Measurements from ENCODE around the gene DBP.

Gene DBP

DNA sequence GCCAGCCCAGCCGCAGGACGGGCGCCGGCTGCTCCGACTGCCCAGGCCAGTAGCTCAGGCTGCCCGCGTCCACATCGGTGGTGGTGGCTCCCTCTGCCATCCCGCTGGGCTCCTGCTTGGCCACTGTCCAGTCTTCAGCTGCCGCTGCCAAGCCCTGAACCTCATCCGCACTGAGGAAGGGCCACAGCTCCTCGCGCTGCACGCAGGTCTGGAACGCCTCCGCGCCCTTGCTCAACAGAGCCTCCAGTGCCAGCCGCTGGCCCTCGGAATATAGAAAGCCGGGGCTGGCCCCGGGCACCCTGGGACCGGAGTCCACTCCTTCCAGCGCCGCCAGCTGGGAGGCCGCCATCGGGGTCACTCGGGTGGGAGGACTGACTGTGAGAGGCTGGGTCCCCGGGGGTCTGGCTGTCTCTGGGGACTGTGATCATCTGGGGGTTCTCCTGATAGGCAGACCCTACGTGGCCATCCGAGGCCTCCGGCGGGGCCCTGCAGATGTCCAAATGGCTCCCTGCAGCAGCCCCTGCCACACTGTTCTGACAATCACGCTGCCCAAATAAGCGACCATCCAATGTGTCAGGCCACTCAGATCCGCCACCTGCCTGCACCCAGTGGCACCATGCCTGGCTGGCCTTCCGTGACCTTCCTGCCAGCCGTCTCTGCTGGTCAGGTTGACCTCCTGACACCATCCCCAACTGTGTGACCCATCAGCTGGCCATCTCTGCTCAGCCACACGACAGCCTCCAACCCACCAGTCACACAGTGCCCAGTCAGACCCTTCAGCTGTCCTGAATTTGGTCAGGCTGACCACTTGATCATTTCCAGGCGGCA is 23.9 kb downstream of the DBP start:
- H3K79me2 ChIP-seq (ENCODE audit: insufficient read depth, low read depth) = peaks cover 19% of the 10 kb centered on the region
- H3K4me2 ChIP-seq = no peak overlapping the region
- no peaks in the 10 kb centered on the region for H3K27me3 ChIP-seq (ENCODE audit: insufficient read depth, low read depth)
- H3K27ac ChIP-seq = no peak overlapping the region
- H3K4me1 ChIP-seq (ENCODE audit: low read depth, poor library complexity, severe bottlenecking) = peaks cover 15% of the 10 kb centered on the region
- peaks cover 10% of the 10 kb centered on the region; the same call in 1 of the 2 replicates for H3K36me3 ChIP-seq (ENCODE audit: insufficient read depth)
- H2AFZ ChIP-seq (ENCODE audit: low read depth) = no peak overlapping the region
- TF ChIP-seq, protein P1, sequence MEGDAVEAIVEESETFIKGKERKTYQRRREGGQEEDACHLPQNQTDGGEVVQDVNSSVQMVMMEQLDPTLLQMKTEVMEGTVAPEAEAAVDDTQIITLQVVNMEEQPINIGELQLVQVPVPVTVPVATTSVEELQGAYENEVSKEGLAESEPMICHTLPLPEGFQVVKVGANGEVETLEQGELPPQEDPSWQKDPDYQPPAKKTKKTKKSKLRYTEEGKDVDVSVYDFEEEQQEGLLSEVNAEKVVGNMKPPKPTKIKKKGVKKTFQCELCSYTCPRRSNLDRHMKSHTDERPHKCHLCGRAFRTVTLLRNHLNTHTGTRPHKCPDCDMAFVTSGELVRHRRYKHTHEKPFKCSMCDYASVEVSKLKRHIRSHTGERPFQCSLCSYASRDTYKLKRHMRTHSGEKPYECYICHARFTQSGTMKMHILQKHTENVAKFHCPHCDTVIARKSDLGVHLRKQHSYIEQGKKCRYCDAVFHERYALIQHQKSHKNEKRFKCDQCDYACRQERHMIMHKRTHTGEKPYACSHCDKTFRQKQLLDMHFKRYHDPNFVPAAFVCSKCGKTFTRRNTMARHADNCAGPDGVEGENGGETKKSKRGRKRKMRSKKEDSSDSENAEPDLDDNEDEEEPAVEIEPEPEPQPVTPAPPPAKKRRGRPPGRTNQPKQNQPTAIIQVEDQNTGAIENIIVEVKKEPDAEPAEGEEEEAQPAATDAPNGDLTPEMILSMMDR (conservative IDR thresholded peaks at IDR 0.05; ENCODE audit: low read depth, low read length) = no peak
- H3K4me3 ChIP-seq (IDR thresholded peaks at IDR 0.05; ENCODE audit: insufficient read depth, low read depth, low read length) = no peak overlapping the region
- H4K20me1 ChIP-seq (ENCODE audit: insufficient read depth) = peaks cover 26% of the 10 kb centered on the region
- no peak overlapping the region for H3K9ac ChIP-seq

DNA sequence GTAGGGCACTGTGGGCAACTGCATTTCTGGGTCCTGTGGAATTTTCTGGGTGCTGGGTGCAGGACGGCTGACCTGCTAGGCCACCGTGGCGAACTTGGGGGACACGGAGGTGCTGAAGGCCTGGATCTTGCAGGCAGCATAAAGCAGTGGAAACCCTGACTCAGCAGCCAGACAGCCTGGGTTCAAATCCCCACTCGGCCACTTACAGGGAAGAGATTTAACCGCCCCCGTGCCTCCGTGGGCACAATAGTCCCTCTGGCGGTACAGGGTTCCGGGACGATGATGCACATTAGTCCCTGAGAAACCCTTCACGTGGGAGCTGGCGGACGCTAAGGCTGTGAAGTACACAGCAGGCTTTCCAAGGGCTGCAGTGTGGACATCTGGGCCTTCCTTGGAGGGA is 25.3 kb downstream of the DBP start:
- no peak overlapping the region for H3K27ac ChIP-seq
- H3K9ac ChIP-seq = no peak overlapping the region
- H3K79me2 ChIP-seq (ENCODE audit: insufficient read depth, low read depth) = peaks cover 5% of the 10 kb centered on the region
- no peak overlapping the region for H3K4me2 ChIP-seq
- H3K4me3 ChIP-seq (IDR thresholded peaks at IDR 0.05; ENCODE audit: insufficient read depth, low read depth, low read length) = no peak overlapping the region
- H3K27me3 ChIP-seq (ENCODE audit: insufficient read depth, low read depth) = peaks cover 11% of the 10 kb centered on the region; the same call in 1 of the 2 replicates
- H2AFZ ChIP-seq (ENCODE audit: low read depth) = no peak overlapping the region
- TF ChIP-seq, protein P1 (conservative IDR thresholded peaks at IDR 0.05; ENCODE audit: low read depth, low read length) = no peak
- peaks cover 6% of the 10 kb centered on the region for H3K4me1 ChIP-seq (ENCODE audit: low read depth, poor library complexity, severe bottlenecking)
- peaks cover 3% of the 10 kb centered on the region; the same call in 1 of the 2 replicates for H3K36me3 ChIP-seq (ENCODE audit: insufficient read depth)
- H4K20me1 ChIP-seq (ENCODE audit: insufficient read depth) = peaks cover 12% of the 10 kb centered on the region

DNA sequence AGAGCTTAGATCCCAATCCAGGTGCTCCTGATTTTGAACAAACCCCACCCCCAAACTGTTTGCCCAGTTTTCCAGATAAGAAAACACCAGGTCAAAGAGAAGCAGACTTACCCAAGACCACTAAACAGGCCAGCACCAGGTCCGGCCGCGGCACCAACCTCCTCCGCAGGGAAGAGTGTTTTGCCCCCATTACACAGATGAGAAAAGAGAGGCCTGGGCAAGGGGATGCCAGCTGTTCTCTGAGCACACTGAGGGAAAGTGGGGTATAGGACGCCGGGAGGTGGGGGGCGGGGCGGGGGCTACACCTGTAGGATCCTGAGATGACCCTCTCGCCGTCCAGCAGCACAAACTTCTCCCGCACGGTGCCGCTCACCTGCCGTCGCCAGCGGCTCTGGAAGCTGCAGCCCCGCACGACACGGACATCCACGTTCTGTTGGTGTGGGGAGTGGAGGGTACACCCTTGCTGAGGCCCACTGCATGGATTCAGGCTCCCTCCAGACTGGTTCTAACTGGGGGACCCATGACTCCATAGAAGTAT is 27.5 kb downstream of the DBP start:
- H3K9ac ChIP-seq = no peak overlapping the region
- no peak overlapping the region for H2AFZ ChIP-seq (ENCODE audit: low read depth)
- peak overlapping the region; percentile 34; the same call in 1 of the 2 replicates for H3K4me2 ChIP-seq
- H3K4me3 ChIP-seq (IDR thresholded peaks at IDR 0.05; ENCODE audit: insufficient read depth, low read depth, low read length) = no peak overlapping the region
- H3K36me3 ChIP-seq (ENCODE audit: insufficient read depth) = no peaks in the 10 kb centered on the region
- no peak overlapping the region for H3K27ac ChIP-seq
- peaks cover 2% of the 10 kb centered on the region; the same call in 1 of the 2 replicates for H4K20me1 ChIP-seq (ENCODE audit: insufficient read depth)
- TF ChIP-seq, protein P1 (conservative IDR thresholded peaks at IDR 0.05; ENCODE audit: low read depth, low read length) = no peak
- H3K27me3 ChIP-seq (ENCODE audit: insufficient read depth, low read depth) = peaks cover 22% of the 10 kb centered on the region
- no peaks in the 10 kb centered on the region for H3K79me2 ChIP-seq (ENCODE audit: insufficient read depth, low read depth)
- H3K4me1 ChIP-seq (ENCODE audit: low read depth, poor library complexity, severe bottlenecking) = peaks cover 6% of the 10 kb centered on the region

DNA sequence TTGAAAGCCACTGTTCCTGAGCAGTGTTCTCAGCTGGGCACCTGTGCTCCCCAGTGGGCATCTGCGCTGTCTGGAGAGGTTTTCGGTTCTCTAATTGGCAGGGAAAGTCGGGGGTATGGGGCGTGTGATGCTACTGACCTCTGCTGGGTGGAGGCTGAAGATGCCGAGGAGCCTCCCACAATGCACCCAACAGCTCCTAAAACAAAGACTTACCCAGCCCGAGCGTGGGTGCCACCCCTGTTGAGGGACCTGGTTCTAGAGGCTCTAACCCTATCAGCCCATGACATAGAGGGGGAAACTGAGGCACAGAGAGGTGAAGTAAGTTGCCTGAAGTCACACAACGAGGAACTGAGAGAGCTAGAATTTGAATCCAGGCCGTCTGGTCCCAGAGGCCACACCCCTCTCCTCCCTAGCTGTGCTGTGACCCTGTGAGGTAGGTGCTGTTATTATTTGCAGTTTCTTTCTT is 28.3 kb downstream of the DBP start:
- TF ChIP-seq, protein P1 (conservative IDR thresholded peaks at IDR 0.05; ENCODE audit: low read depth, low read length) = peak; percentile 63
- peak overlapping the region; percentile 34; the same call in 1 of the 2 replicates for H3K4me2 ChIP-seq
- H4K20me1 ChIP-seq (ENCODE audit: insufficient read depth) = no peaks in the 10 kb centered on the region
- peaks cover 6% of the 10 kb centered on the region for H3K4me1 ChIP-seq (ENCODE audit: low read depth, poor library complexity, severe bottlenecking)
- H3K27ac ChIP-seq = no peak overlapping the region
- no peaks in the 10 kb centered on the region for H3K36me3 ChIP-seq (ENCODE audit: insufficient read depth)
- no peak overlapping the region for H3K4me3 ChIP-seq (IDR thresholded peaks at IDR 0.05; ENCODE audit: insufficient read depth, low read depth, low read length)
- no peak overlapping the region for H3K9ac ChIP-seq
- H3K79me2 ChIP-seq (ENCODE audit: insufficient read depth, low read depth) = no peaks in the 10 kb centered on the region
- peak overlapping the region; percentile 50 for H2AFZ ChIP-seq (ENCODE audit: low read depth)
- H3K27me3 ChIP-seq (ENCODE audit: insufficient read depth, low read depth) = peaks cover 28% of the 10 kb centered on the region

Measured in KMS-11 (cell line).